ENCODE results near the gene NANOGP8.

- no peak for TF ChIP-seq CTCF (conservative IDR thresholded peaks at IDR 0.05 in 1 of 2, IDR thresholded peaks at IDR 0.05 in 1 of 2; ENCODE audit: extremely low read depth in 1 of 2, insufficient read depth in 1 of 2, low read depth in 1 of 2, low read length in 2 of 2)
- no peak for TF ChIP-seq EZH2 (IDR thresholded peaks at IDR 0.05; ENCODE audit: borderline replicate concordance, low read length)
Measured at GRCh38 chr15:35112346-35112745, 27.3 kb upstream of the NANOGP8 start.

All from mammary epithelial cell (primary cell).